Left ventricle myocardium inferior (tissue), 1 donor: Measurements from ENCODE around the gene ADH7. TPM values are rescaled to one million over a fixed set of nuclear protein-coding genes. Genes with fewer than 3 reads are reported as not detected.

Source experiments
- DNase-seq: peaks from one replicate; pipeline ENCODE4 v3.0.0-alpha.2; 2020
- H3K27ac ChIP-seq: fragments of 200-600 bp; replicated peaks from 2 replicates; pipeline ENCODE4 v1.8.0; 2021
- H3K27me3 ChIP-seq: fragments of 200-600 bp; 2 replicates; pipeline ENCODE4 v1.8.0; 2021; ENCODE audit warnings: low read depth
- H3K36me3 ChIP-seq: fragments of 200-600 bp; 2 replicates; pipeline ENCODE4 v1.8.0; 2021
- H3K4me1 ChIP-seq: fragments of 200-600 bp; 2 replicates; pipeline ENCODE4 v1.8.0; 2021
- H3K4me3 ChIP-seq: fragments of 200-600 bp; 2 replicates; pipeline ENCODE4 v1.8.0; 2021; ENCODE audit warnings: mild to moderate bottlenecking, moderate library complexity
- H3K9me3 ChIP-seq: fragments of 200-600 bp; replicated peaks from 2 replicates; pipeline ENCODE4 v1.8.0; 2021
- intact Hi-C: fragments of 100-400 bp; cut with micrococcal nuclease; formaldehyde crosslinking; loops from one replicate; pipeline ENCODE4 v1.11.0; 2022
- total RNA-seq: library from RNA; stranded (reverse); fragmentation: NEBNext Ultra II Directional; extraction: Animal tissue kit (Norgen Biotek cat#: 25700); gene quantifications from one replicate; pipeline ENCODE4 v1.2.1, GENCODE V29; 2021
- TF ChIP-seq, protein P1 (sequence below): fragments of 200-600 bp; IDR thresholded peaks from 2 replicates; pipeline ENCODE4 v1.8.0; 2021; ENCODE audit warnings: antibody characterized with exemption, mild to moderate bottlenecking, borderline replicate concordance
- donor health status: DM: no; HTN: yes; CAD: no; lungs with severe emphysema.

The ADH7 gene
- total RNA-seq, 1 donor from 2014 or later, result not detected

DNA sequence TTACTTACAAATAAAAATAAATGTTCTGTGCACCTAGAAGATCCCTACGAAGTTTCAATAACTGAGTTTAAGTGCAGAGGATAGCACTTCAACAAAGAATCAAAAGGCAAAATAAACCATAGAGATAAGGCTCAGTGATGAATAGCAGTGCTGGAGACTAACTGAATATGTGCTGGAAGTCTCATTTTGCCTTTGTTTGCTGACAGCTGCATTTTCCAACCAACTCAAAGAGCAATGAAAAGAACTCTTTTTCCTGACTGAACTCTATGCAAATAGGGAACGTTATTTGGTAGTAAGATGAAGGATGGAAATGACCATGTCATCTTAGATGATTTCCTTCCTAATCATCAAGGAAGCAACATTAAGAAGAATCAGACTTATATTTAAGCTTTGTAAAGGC, 32.7 kb upstream of the ADH7 start:
- Histone ChIP-seq H3K4me3 (no peak overlapping the region), H3K27ac (no peak overlapping the region), H3K4me1 (no peaks in the 10 kb centered on the region), H3K9me3 (no peaks in the 10 kb centered on the region), H3K27me3 (peaks cover 25% of the 10 kb centered on the region), H3K36me3 (no peaks in the 10 kb centered on the region)
- intact Hi-C loops, result no loop called here
- no peak for DNase-seq
- TF ChIP-seq, protein P1, sequence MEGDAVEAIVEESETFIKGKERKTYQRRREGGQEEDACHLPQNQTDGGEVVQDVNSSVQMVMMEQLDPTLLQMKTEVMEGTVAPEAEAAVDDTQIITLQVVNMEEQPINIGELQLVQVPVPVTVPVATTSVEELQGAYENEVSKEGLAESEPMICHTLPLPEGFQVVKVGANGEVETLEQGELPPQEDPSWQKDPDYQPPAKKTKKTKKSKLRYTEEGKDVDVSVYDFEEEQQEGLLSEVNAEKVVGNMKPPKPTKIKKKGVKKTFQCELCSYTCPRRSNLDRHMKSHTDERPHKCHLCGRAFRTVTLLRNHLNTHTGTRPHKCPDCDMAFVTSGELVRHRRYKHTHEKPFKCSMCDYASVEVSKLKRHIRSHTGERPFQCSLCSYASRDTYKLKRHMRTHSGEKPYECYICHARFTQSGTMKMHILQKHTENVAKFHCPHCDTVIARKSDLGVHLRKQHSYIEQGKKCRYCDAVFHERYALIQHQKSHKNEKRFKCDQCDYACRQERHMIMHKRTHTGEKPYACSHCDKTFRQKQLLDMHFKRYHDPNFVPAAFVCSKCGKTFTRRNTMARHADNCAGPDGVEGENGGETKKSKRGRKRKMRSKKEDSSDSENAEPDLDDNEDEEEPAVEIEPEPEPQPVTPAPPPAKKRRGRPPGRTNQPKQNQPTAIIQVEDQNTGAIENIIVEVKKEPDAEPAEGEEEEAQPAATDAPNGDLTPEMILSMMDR, result no peak

DNA sequence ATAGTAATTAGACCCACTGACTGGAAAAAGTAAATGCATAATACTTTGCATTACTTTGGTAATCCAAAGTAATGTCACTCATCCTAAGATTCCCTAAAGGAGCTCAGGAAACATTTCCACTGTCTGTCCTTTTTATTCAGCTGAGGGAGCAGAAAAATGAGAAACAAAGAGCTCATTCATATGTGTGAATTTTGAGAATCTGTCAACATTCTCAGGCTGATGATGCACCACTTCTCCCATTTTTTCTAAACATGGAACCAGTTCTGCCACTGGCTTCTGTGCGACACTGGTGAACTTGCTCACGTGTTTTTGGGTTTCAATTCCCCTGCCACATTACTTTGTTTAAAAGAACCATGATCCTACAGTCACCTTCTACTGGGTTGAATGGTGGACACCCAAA, 28.4 kb upstream of the ADH7 start:
- intact Hi-C loops, result loop anchor here (2.0 kb wide), 1 partner anchor 345 kb away; no protein-coding TSS in a partner anchor
- DNase-seq, result no peak
- no peaks in the 10 kb centered on the region for H3K4me1 ChIP-seq
- H3K36me3 ChIP-seq, result no peaks in the 10 kb centered on the region
- H3K27me3 ChIP-seq, result peaks cover 47% of the 10 kb centered on the region
- TF ChIP-seq, protein P1, result no peak
- H3K4me3 ChIP-seq, result no peak overlapping the region
- no peaks in the 10 kb centered on the region for H3K9me3 ChIP-seq
- H3K27ac ChIP-seq, result no peak overlapping the region

DNA sequence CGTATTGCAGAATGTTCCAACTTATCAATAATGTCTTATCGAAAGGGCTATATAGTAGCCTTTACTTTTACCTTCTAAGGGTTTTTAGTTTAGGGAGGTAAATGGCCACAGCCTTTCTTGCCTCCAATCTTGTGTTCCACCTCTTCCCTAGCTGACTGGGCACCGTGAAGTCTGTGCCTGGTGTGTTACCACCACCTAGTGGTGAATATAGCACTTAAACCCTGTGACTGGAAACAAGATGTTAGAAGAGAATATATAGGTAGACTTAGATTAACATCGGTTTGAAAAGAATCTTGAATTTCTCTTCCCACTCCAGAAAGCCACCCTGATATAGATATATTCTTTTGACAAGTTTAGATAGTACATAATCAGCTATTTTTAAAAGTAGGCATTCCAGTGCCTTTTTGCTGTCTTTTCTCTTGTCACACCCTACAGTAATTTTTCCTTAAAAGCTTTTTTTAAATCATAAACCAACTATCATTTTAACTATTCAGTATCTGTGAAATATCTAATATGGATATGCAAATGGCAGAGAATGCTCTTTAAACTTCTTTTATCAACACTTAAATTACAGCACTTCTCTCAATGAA, 27.8 kb upstream of the ADH7 start:
- no peaks in the 10 kb centered on the region for H3K9me3 ChIP-seq
- no peaks in the 10 kb centered on the region for H3K4me1 ChIP-seq
- intact Hi-C loops, result loop anchor here (2.0 kb wide), 1 partner anchor 344 kb away; no protein-coding TSS in a partner anchor
- no peak overlapping the region for H3K27ac ChIP-seq
- TF ChIP-seq, protein P1, result peak; percentile 81
- peaks cover 53% of the 10 kb centered on the region for H3K27me3 ChIP-seq
- no peaks in the 10 kb centered on the region for H3K36me3 ChIP-seq
- no peak overlapping the region for H3K4me3 ChIP-seq
- peak; percentile 15 for DNase-seq

DNA sequence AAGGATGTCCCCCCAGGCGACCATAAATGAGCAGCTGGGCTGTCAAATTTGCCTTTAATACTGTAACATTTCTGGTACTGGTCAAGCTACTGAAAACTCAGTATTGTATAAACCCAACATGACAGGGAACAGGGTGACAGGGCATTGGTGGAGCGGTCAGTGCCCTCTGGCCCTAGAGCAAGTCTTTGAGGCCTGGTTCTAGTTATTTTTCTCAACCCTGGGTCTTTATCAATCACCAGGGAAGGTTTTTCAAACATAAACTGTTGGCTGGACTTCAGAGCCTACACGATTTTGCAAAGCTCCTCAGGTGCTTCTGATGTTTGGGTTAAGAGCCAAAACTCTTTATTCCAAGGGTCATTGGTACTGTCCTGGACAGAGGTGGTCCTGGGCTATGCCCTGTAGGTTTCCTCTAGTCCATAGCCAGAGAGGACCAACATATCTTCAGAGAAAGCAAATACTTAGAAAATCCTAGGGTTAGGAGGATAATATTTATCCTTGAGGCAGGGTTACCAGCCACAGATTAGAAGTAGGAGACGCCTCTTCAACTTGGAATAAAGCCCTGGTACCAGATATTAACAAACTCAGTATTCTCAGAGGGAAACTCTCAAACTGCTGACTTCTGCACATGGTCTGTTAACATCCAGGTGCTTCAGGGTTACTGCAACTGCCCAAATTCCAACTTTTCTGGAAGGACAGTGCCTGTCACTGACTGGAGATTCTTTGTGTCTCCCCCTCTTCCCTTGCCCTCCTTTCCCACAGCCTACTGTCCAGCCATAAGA, 26.7 kb upstream of the ADH7 start:
- Histone ChIP-seq H3K4me3 (no peak overlapping the region), H3K27me3 (peaks cover 54% of the 10 kb centered on the region), H3K4me1 (no peaks in the 10 kb centered on the region), H3K27ac (no peak overlapping the region), H3K9me3 (no peaks in the 10 kb centered on the region), H3K36me3 (no peaks in the 10 kb centered on the region)
- no peak for DNase-seq
- intact Hi-C loops, result loop anchor here (2.0 kb wide), 1 partner anchor 343 kb away; no protein-coding TSS in a partner anchor
- TF ChIP-seq, protein P1, result no peak

DNA sequence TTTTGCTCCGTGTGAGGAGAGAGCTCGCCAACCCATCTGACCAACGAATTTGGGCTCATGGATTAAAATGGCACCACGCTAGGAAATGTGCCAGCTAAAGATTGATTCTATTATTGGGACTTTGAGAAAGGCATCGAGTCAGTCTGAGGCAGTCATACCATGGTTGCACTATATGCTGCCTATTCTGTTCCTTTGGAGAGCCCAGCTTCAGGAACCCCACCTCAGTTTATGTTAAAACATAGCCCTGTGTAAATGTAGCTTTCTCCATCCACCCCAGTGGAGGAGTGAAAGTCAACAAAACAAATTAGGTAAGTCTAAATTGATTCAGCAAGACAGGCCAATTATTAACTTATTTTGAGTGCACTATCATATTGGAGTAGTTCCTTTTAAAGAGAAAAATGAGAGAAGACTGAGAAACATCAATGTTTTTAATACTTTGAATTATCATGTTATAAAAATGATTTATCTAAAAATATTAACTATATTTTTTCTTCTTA, 24.5 kb upstream of the ADH7 start:
- Histone ChIP-seq H3K9me3 (no peaks in the 10 kb centered on the region), H3K36me3 (no peaks in the 10 kb centered on the region), H3K27me3 (peaks cover 38% of the 10 kb centered on the region), H3K4me1 (no peaks in the 10 kb centered on the region), H3K27ac (no peak overlapping the region), H3K4me3 (no peak overlapping the region)
- no peak for DNase-seq
- intact Hi-C loops, result no loop called here
- TF ChIP-seq, protein P1, result no peak
